HepG2 (cell line): ENCODE measurements around the gene EEA1. TPM values are rescaled to one million over a fixed set of nuclear protein-coding genes. Genes with fewer than 3 reads are reported as not detected.

Source experiments
- ARNT2 ChIP-seq: sonication (generic); formaldehyde crosslinking; IDR thresholded peaks from 2 replicates; pipeline ENCODE4 v1.8.0; 2022; ENCODE audit warnings: mild to moderate bottlenecking, low read depth, missing genetic modification reagents, moderate library complexity
- CEBPG ChIP-seq: IDR thresholded peaks from 2 replicates; pipeline ENCODE4 v1.6.1; 2016
- FOSL1 ChIP-seq: sonication (generic); formaldehyde crosslinking; IDR thresholded peaks from 2 replicates; pipeline ENCODE4 v1.9.0; 2021; ENCODE audit warnings: missing genetic modification reagents, borderline replicate concordance
- HMGA1 ChIP-seq: sonication (generic); formaldehyde crosslinking; conservative IDR thresholded peaks from 2 replicates; pipeline ENCODE4 v1.4.0; 2020; ENCODE audit warnings: missing genetic modification reagents
- HOXA3 ChIP-seq: sonication (generic); formaldehyde crosslinking; IDR thresholded peaks from 2 replicates; pipeline ENCODE4 v1.5.0; 2020; ENCODE audit warnings: missing genetic modification reagents
- MAZ ChIP-seq, 2 experiments: sonication (generic) in 1 of 2; formaldehyde crosslinking in 1 of 2; IDR thresholded peaks; 2 replicates each; pipeline versions ENCODE4 v1.5.0 to v1.6.1; 2012 to 2020; ENCODE audit warnings: low read depth in 2 of 2, mild to moderate bottlenecking in 2 of 2, borderline replicate concordance in 1 of 2, improper control_type of control experiment in 1 of 2, low read length in 1 of 2, missing genetic modification reagents in 1 of 2, moderate library complexity in 1 of 2
- MIER2 ChIP-seq: IDR thresholded peaks from 2 replicates; pipeline ENCODE4 v1.6.1; 2016; ENCODE audit warnings: missing biosample characterization, missing genetic modification reagents
- MLLT10 ChIP-seq: sonication (generic); formaldehyde crosslinking; IDR thresholded peaks from 2 replicates; pipeline ENCODE4 v1.4.0; 2020; ENCODE audit warnings: missing genetic modification reagents
- NAIF1 ChIP-seq: sonication (generic); formaldehyde crosslinking; IDR thresholded peaks from 2 replicates; pipeline ENCODE4 v1.5.0; 2020; ENCODE audit warnings: mild to moderate bottlenecking, missing genetic modification reagents, borderline replicate concordance
- NCOA5 ChIP-seq: sonication (generic); formaldehyde crosslinking; IDR thresholded peaks from 2 replicates; pipeline ENCODE4 v1.4.0; 2020; ENCODE audit warnings: missing genetic modification reagents
- ONECUT2 ChIP-seq: sonication (generic); formaldehyde crosslinking; IDR thresholded peaks from 2 replicates; pipeline ENCODE4 v1.4.0; 2020; ENCODE audit warnings: missing genetic modification reagents
- PAWR ChIP-seq: sonication (generic); formaldehyde crosslinking; IDR thresholded peaks from 2 replicates; pipeline ENCODE4 v1.4.0; 2020; ENCODE audit warnings: missing genetic modification reagents, mild to moderate bottlenecking, borderline replicate concordance
- PAXIP1 ChIP-seq: sonication (generic); formaldehyde crosslinking; conservative IDR thresholded peaks from 2 replicates; pipeline ENCODE4 v1.4.0; 2020; ENCODE audit warnings: mild to moderate bottlenecking, missing genetic modification reagents, moderate library complexity
- PHF21A ChIP-seq: sonication (generic); formaldehyde crosslinking; IDR thresholded peaks from 2 replicates; pipeline ENCODE4 v1.5.0; 2020; ENCODE audit warnings: mild to moderate bottlenecking, missing genetic modification reagents
- RBFOX2 ChIP-seq: fragments of 200-400 bp; formaldehyde crosslinking; IDR thresholded peaks from 2 replicates; pipeline ENCODE4 v1.6.1; 2017; ENCODE audit warnings: low read depth, mild to moderate bottlenecking, low read length
- RBM39 ChIP-seq: fragments of 200-400 bp; formaldehyde crosslinking; IDR thresholded peaks from one replicate; pipeline ENCODE4 v1.6.1; 2018; ENCODE audit warnings: antibody characterized with exemption, mild to moderate bottlenecking, low read depth, low read length; ENCODE audit not compliant: poor library complexity, severe bottlenecking
- SMARCE1 ChIP-seq: fragments of 450-650 bp; IDR thresholded peaks from 2 replicates; pipeline ENCODE4 v1.6.1; 2017; ENCODE audit warnings: borderline replicate concordance
- SNAPC5 ChIP-seq: sonication (generic); formaldehyde crosslinking; IDR thresholded peaks from 2 replicates; pipeline ENCODE4 v1.8.1; 2023; ENCODE audit warnings: mild to moderate bottlenecking, missing genetic modification reagents, borderline replicate concordance
- TAF1 ChIP-seq: sonication (generic); formaldehyde crosslinking; IDR thresholded peaks from 2 replicates; pipeline ENCODE4 v1.4.0; 2020; ENCODE audit warnings: missing genetic modification reagents
- TBL1XR1 ChIP-seq: fragments of 150-350 bp; IDR thresholded peaks from 2 replicates; pipeline ENCODE4 v1.6.1; 2014; ENCODE audit warnings: borderline replicate concordance, low read length; ENCODE audit not compliant: partially characterized antibody
- ZBTB21 ChIP-seq: sonication (generic); formaldehyde crosslinking; IDR thresholded peaks from 2 replicates; pipeline ENCODE4 v1.4.0; 2020; ENCODE audit warnings: missing genetic modification reagents
- ZNF574 ChIP-seq: sonication (generic); formaldehyde crosslinking; IDR thresholded peaks from 2 replicates; pipeline ENCODE4 v1.4.0; 2020; ENCODE audit warnings: missing genetic modification reagents
- ZNF614 ChIP-seq: IDR thresholded peaks from 2 replicates; pipeline ENCODE4 v1.6.1; 2018; ENCODE audit warnings: missing biosample characterization, missing genetic modification reagents, inconsistent platforms, borderline replicate concordance
- ZNF775 ChIP-seq: sonication (generic); formaldehyde crosslinking; IDR thresholded peaks from 2 replicates; pipeline ENCODE4 v1.4.0; 2020; ENCODE audit warnings: missing genetic modification reagents, mild to moderate bottlenecking, moderate library complexity, borderline replicate concordance
- ZSCAN30 ChIP-seq: sonication (generic); formaldehyde crosslinking; IDR thresholded peaks from 2 replicates; pipeline ENCODE4 v1.5.0; 2020; ENCODE audit warnings: mild to moderate bottlenecking, missing genetic modification reagents
- polyA plus RNA-seq, 8 experiments: library from polyadenylated mRNA; depleted of rRNA in 3 of 8; stranded (reverse) in 7 of 8; unstranded in 1 of 8; fragments of >200 nt; fragmentation: Illumina TruSeq in 4 of 8; extraction: Trizol in 4 of 8; gene quantifications; 2 replicates each; pipeline versions ENCODE4 v1.2.1 to v1.2.3, GENCODE V29; 2011 to 2016; ENCODE audit warnings: low read depth in 4 of 8, missing spikeins in 1 of 8, mixed read lengths in 1 of 8; ENCODE audit not compliant: insufficient read depth in 1 of 8
- total RNA-seq, 5 experiments: library from RNA; depleted of rRNA; stranded (reverse); fragments of >200 nt; fragmentation: Illumina TruSeq; extraction: Trizol; gene quantifications; 2 replicates each; pipeline ENCODE4 v1.2.3, GENCODE V29; 2016; ENCODE audit warnings: low read depth in 1 of 5

The EEA1 gene
- total and polyA plus RNA-seq, 2 of the 13 experiments (the other 11 are each of a cell fraction or from before 2014, with no cell fraction given) = 5.0 to 19.3 TPM

GRCh38 chr12:92854344-92854743 is 74.8 kb downstream of the EEA1 start (continued):
- TF ChIP-seq PAXIP1 (CRISPR knock-in tag) (0 out of 2 replicates have a peak, but pooled peaks have one; percentile 43), MLLT10 (CRISPR knock-in tag) (no peak), CEBPG (CRISPR knock-in tag) (peak; percentile 64), PHF21A (no peak), PAWR (CRISPR knock-in tag) (no peak), ONECUT2 (CRISPR knock-in tag) (no peak), RBM39 (no peak), TBL1XR1 (no peak), SMARCE1 (no peak), ZBTB21 (no peak), RBFOX2 (no peak), ARNT2 (CRISPR knock-in tag) (no peak), SNAPC5 (CRISPR knock-in tag) (no peak), MIER2 (CRISPR knock-in tag) (no peak), TAF1 (CRISPR knock-in tag) (no peak), MAZ (IDR thresholded peaks at IDR 0.05; ENCODE audit: borderline replicate concordance, low read depth, low read length) (no peak), MAZ (CRISPR knock-in tag; IDR thresholded peaks at IDR 0.05; ENCODE audit: low read depth) (no peak), HMGA1 (CRISPR knock-in tag) (no peak), ZNF775 (0 out of 2 replicates have a peak, but pooled peaks have one; percentile 68), HOXA3 (CRISPR knock-in tag) (0 out of 2 replicates have a peak, but pooled peaks have one; percentile 12), ZSCAN30 (CRISPR knock-in tag) (no peak), ZNF614 (CRISPR knock-in tag) (no peak), NCOA5 (CRISPR knock-in tag) (no peak), NAIF1 (CRISPR knock-in tag) (no peak), FOSL1 (CRISPR knock-in tag) (no peak), ZNF574 (CRISPR knock-in tag) (peak; percentile 21; the same call in 1 of the 2 replicates)
